Heart right ventricle (tissue), 16 donors: Measurements from ENCODE around the gene SCMH1. TPM values are rescaled to one million over a fixed set of nuclear protein-coding genes. Genes with fewer than 3 reads are reported as not detected.
"Not testable (repeated sequence)": the region's sequence is repeated elsewhere in the genome, so short reads cannot be mapped to it uniquely, and the experiment has no call there.

Experiments
- ATAC-seq, 8 donors: fragments of 200-7000 bp; cut with Tn5 transposase; one replicate each; pipeline ENCODE4 v1.9.1; 2020; ENCODE audit warnings: mild to moderate bottlenecking in 8 of 8, moderate library complexity in 8 of 8, moderate number of reproducible peaks in 1 of 8
- DNase-seq, 2 donors: peaks; one replicate each; pipeline ENCODE4 v3.0.0-alpha.2; 2020
- H3K27ac ChIP-seq, 10 donors: fragments of 200-600 bp; sonication (generic) in 2 of 10; one replicate each; pipeline versions ENCODE4 v1.5.0 to v1.8.0; 2020 to 2022; ENCODE audit warnings: mild to moderate bottlenecking in 3 of 10
- H3K27me3 ChIP-seq, 7 donors: fragments of 200-600 bp; one replicate each; pipeline ENCODE4 v1.8.0; 2021 to 2022; ENCODE audit warnings: mild to moderate bottlenecking in 2 of 7
- H3K36me3 ChIP-seq, 9 donors: fragments of 200-600 bp; sonication (generic) in 1 of 9; one replicate each; pipeline versions ENCODE4 v1.5.0 to v1.8.0; 2020 to 2022; ENCODE audit warnings: mild to moderate bottlenecking in 2 of 9
- H3K4me1 ChIP-seq, 9 donors: fragments of 200-600 bp; sonication (generic) in 1 of 9; one replicate each; pipeline versions ENCODE4 v1.5.0 to v1.8.0; 2020 to 2022; ENCODE audit warnings: mild to moderate bottlenecking in 4 of 9
- H3K4me3 ChIP-seq, 10 donors: fragments of 200-600 bp; sonication (generic) in 2 of 10; one replicate each; pipeline versions ENCODE4 v1.5.0 to v1.8.0; 2020 to 2022; ENCODE audit warnings: mild to moderate bottlenecking in 7 of 10, moderate library complexity in 2 of 10
- H3K9me3 ChIP-seq, 11 donors: fragments of 200-600 bp in 10 of 11; sonication (generic) in 2 of 11; one replicate each; pipeline versions ENCODE4 v1.5.0 to v1.8.0; 2013 to 2022; ENCODE audit warnings: mild to moderate bottlenecking in 2 of 11, control low read depth in 1 of 11, moderate library complexity in 1 of 11
- WGBS, 2 donors: extraction: QIAGEN DNeasy Blood & Tissue Kit; methylation state at CpG; one replicate each; pipeline ENCODE4 v1.1.7; 2013; ENCODE audit warnings: inconsistent platforms in 1 of 2; 5-methylcytosine and 5-hydroxymethylcytosine counted together
- intact Hi-C, 10 donors: fragments of 100-400 bp; cut with DNase I; formaldehyde crosslinking; loops; one replicate each; pipeline versions ENCODE4 v1.11.1 to v1.14.2; 2022
- polyA plus RNA-seq, 2 donors: library from polyadenylated mRNA; stranded (reverse); fragments of 200-250 nt; gene quantifications; one replicate each; pipeline ENCODE4 v1.2.3, GENCODE V29; 2013
- total RNA-seq, 10 donors: library from RNA; stranded (reverse); fragmentation: NEBNext Ultra II Directional in 3 of 10; extraction: Animal tissue kit (Norgen Biotek cat#: 25700) in 3 of 10; gene quantifications; one replicate each; pipeline versions ENCODE4 v1.2.1 to v1.2.4, GENCODE V29; 2021 to 2023
- TF ChIP-seq, protein P1 (sequence below), 9 donors: fragments of 200-600 bp; sonication (generic) in 2 of 9; IDR thresholded peaks; one replicate each; pipeline versions ENCODE4 v1.5.0 to v1.8.0; 2021 to 2022; ENCODE audit warnings: antibody characterized with exemption in 9 of 9, mild to moderate bottlenecking in 5 of 9, moderate library complexity in 1 of 9
- donor health status: Arrhythmogenic right ventricular cardiomyopathy.
- donor health status: ischemic (EF 13 %, LVEDD 7.1; RV severe dilation, severe dysfunction).
- donor health status: healthy with polysubstance abuse.
- donor health status: DM: no; HTN: yes; CAD: no.
- donor health status: DM: no; HTN: no; CAD: no.
- donor health status: ischemic (EF 25% LVEDD 6.9; RV normal size, moderate dysfunction).
- donor health status: ischemic (EF 25% LVEDD 5.7; RV mildly dilated, moderate dysfunction).
- donor health status: healthy.
- donor health status: DM: yes; HTN: yes; CAD: no.
- donor health status: Ischemic cardiomyopathy.
- donor health status: ischemic (EF 35%, LVEDD 5.7; RV mildly dilated, moderate dysfunction).
- donor health status: nonischemic (EF 11% LVEDD 7.7; RV severe dilation, severe dysfunction).
- donor health status: DM: yes; HTN: yes; CAD: no.
- donor health status: PGD.
- donor health status: ischemic (EF 29% LVEDD 5.4; RV normal size, mild dysfunction).
- donor health status: nonischemic (EF 23%, LVEDD 6.1; RV moderate dilation, normal function).

The SCMH1 gene
- total and polyA plus RNA-seq, 12 donors: 29.6 to 53.5 (median 43.8) TPM

DNA sequence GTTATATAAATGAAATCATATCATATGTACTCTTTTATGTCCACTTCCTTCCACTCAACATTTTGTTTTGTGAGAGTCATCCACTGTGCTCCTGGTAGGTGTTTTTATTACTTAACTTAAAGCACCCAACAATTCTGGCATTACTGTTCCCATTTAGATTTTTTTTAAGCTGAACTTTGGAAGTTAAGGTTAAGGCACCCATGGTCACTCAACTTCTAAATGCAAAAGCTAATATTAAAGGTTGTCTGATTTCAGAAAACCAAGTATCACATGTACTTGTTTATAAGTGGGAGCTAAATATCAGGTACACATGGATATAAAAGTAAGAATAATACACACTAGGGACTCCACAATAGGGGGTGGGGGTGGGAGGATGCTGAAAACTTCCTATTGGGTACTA, 42.7 kb downstream of the SCMH1 start:
- Histone ChIP-seq H3K4me1 (peaks cover 0 to 26% (median 13%) of the 10 kb centered on the region in 9 donors), H3K9me3 (peaks cover 0 to 31% (median 6%) of the 10 kb centered on the region in 11 donors), H3K36me3 (no peaks in the 10 kb centered on the region), H3K27me3 (no peaks in the 10 kb centered on the region), H3K27ac (no peak overlapping the region), H3K4me3 (no peak overlapping the region)
- ATAC-seq (no peak), DNase-seq (no peak)
- intact Hi-C loops: no loop called here
- TF ChIP-seq, protein P1, sequence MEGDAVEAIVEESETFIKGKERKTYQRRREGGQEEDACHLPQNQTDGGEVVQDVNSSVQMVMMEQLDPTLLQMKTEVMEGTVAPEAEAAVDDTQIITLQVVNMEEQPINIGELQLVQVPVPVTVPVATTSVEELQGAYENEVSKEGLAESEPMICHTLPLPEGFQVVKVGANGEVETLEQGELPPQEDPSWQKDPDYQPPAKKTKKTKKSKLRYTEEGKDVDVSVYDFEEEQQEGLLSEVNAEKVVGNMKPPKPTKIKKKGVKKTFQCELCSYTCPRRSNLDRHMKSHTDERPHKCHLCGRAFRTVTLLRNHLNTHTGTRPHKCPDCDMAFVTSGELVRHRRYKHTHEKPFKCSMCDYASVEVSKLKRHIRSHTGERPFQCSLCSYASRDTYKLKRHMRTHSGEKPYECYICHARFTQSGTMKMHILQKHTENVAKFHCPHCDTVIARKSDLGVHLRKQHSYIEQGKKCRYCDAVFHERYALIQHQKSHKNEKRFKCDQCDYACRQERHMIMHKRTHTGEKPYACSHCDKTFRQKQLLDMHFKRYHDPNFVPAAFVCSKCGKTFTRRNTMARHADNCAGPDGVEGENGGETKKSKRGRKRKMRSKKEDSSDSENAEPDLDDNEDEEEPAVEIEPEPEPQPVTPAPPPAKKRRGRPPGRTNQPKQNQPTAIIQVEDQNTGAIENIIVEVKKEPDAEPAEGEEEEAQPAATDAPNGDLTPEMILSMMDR (IDR thresholded peaks at IDR 0.05): no peak

DNA sequence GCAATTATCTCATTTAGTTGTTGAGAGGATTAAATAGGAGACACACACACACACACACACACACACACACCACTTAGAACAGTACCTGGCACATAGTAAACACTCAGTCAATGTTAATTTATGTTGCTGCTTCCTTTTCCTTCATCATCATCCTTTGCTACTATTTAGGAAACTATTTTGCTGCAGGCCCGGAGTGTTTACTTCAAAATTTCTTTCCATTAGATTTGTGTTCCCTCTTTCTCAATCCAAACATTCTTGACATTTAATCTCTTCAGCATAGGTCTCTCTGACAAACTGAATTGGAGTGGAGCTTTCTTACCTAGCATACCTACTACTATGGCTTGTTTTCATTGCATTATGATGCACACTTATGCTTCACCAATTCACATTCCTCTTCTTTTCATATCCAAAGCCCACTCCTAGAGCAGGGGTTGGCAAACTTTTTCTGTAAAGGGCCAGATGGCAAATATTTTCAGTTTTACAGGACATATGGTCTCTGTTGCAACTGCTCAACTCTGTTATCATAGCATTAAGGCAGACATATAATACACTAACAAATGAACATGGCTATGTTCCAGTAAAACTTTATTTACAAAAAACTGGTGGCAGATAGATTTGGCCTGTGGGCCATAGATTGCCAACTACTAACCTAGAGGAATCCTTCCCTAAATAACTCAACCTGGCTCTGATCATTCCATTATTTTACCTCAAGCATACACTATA, 49.5 kb downstream of the SCMH1 start:
- Histone ChIP-seq H3K27me3 (no peaks in the 10 kb centered on the region), H3K9me3 (peaks cover 0 to 19% (median 0%) of the 10 kb centered on the region in 11 donors), H3K4me3 (no peak overlapping the region), H3K4me1 (peaks cover 0 to 7% (median 3%) of the 10 kb centered on the region in 9 donors), H3K27ac (no peak overlapping the region), H3K36me3 (no peaks in the 10 kb centered on the region)
- 86 to 94% methylated on average over 1 of the region's 1 CpG for WGBS, 2 donors
- DNase-seq (no peak), ATAC-seq (no peak)
- TF ChIP-seq, protein P1 (IDR thresholded peaks at IDR 0.05): no peak
- intact Hi-C loops: no loop called here

DNA sequence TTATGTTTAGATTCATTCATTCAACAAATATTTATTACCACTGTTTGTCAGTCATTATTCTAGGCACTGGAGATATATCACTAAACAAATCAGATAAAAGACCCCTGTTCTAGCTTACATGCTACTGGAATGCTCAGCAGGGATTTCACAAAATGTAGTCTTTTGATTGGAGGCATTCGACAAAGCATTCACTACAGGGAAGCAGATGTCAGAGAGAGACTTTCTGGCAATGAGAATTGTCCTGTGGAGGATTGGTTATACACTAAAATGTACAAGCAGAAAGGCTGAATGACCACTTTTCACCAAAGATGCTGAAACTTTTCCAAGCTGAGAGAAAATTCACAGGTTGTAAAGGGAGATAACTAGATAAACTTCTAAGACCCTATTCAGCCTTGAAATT, 57.7 kb downstream of the SCMH1 start:
- ATAC-seq: no peak
- no peak for DNase-seq
- peaks cover 0 to 28% (median 0%) of the 10 kb centered on the region in 9 donors for H3K36me3 ChIP-seq
- H3K4me1 ChIP-seq: no peaks in the 10 kb centered on the region
- H3K27me3 ChIP-seq: no peaks in the 10 kb centered on the region
- TF ChIP-seq, protein P1 (IDR thresholded peaks at IDR 0.05): no peak
- H3K4me3 ChIP-seq: no peak overlapping the region
- 78 to 85% methylated on average over 1 of the region's 1 CpG for WGBS, 2 donors
- H3K27ac ChIP-seq: no peak overlapping the region
- intact Hi-C loops: no loop called here
- H3K9me3 ChIP-seq: no peaks in the 10 kb centered on the region

DNA sequence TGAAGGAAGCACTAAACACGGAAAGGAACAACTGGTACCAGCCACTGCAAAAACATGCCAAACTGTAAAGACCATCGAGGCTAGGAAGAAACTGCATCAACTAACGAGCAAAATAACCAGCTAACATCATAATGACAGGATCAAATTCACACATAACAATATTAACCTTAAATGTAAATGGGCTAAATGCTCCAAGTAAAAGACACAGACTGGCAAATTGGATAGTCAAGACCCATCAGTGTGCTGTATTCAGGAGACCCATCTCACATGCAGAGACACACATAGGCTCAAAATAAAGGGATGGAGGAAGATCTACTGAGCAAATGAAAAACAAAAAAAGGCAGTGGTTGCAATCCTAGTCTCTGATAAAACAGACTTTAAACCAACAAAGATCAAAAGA, 63.9 kb downstream of the SCMH1 start:
- H3K4me1 ChIP-seq, DNase-seq, ATAC-seq, intact Hi-C loops, H3K27me3 ChIP-seq, H3K27ac ChIP-seq, H3K4me3 ChIP-seq: not testable (repeated sequence)
- H3K36me3 ChIP-seq: peaks cover 0 to 12% (median 7%) of the 10 kb centered on the region in 9 donors
- 93 to 100% methylated on average over 1 to 2 of the region's 3 CpGs for whole genome bisulfite sequencing, 2 donors
- H3K9me3 ChIP-seq: peaks cover 0 to 21% (median 0%) of the 10 kb centered on the region in 11 donors

DNA sequence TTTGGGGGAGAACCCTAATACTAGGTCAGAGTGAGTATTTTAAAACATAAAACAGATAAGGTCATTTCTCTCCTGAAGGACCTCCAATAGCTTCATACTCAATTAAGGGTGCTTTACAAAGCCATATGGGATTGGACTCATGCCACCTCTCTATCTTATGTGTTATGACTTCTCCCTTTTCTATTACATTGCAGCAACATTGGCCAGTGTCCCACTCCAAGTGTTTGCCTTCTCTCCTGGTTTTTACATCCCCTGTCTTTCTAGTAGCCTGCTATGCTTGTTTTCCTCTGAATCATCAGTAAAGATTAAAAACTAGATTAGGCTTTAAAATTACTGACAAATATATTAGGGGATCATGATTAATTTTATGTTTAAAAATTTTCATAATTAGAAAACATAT, 66.6 kb downstream of the SCMH1 start:
- ATAC-seq: no peak
- Histone ChIP-seq H3K4me3 (no peak overlapping the region), H3K27ac (no peak overlapping the region), H3K4me1 (no peaks in the 10 kb centered on the region), H3K36me3 (peaks cover 0 to 11% (median 3%) of the 10 kb centered on the region in 9 donors), H3K9me3 (peaks cover 0 to 21% (median 0%) of the 10 kb centered on the region in 11 donors), H3K27me3 (no peaks in the 10 kb centered on the region)
- intact Hi-C loops: no loop called here
- no peak for DNase-seq
- TF ChIP-seq, protein P1 (IDR thresholded peaks at IDR 0.05): no peak
